HepG2 (cell line): ENCODE measurements around the gene RPL32. TPM values are rescaled to one million over a fixed set of nuclear protein-coding genes. Genes with fewer than 3 reads are reported as not detected.

ENCODE experiments used
- ATAC-seq: fragments of 200-7000 bp; cut with Tn5 transposase; 3 replicates; pipeline ENCODE4 v1.9.1; 2020; ENCODE audit warnings: mild to moderate bottlenecking, moderate library complexity
- BruUV-seq: library from RNA; stranded (reverse); fragments of 400-500 nt; replicated peaks from 2 replicates; lab custom pipeline; 2021; lab: Mats Ljungman, UMichigan
- CTCF ChIA-PET: fragments of 300-600 bp; formaldehyde crosslinking; extraction: SDS; loops from one replicate; lab custom pipeline; 2021; ENCODE audit warnings: low total read pairs, inconsistent platforms, low intra/inter-chr PET ratio; lab: Yijun Ruan, JAX
- POLR2A ChIA-PET: fragments of 350-600 bp; sonication (Branson Sonifier 250); formaldehyde crosslinking; loops from one replicate; lab custom pipeline; 2020; ENCODE audit warnings: antibody characterized with exemption, inconsistent platforms; lab: Yijun Ruan, JAX
- DNase-seq: peaks from one replicate; pipeline ENCODE4 v3.0.0-alpha.2; 2015; ENCODE audit warnings: low spot score
- FAIRE-seq: peaks from 3 replicates; lab custom pipeline; 2011; peaks lifted over from hg19 to GRCh38; lab: Jason Lieb, UNC
- H2AFZ ChIP-seq: one replicate; pipeline ENCODE4 v1.6.1; 2011; ENCODE audit warnings: low read length, inconsistent platforms
- H3K27ac ChIP-seq: fragments of 300-600 bp; 3 replicates; pipeline ENCODE4 v1.8.0; 2011; ENCODE audit warnings: mixed run types, mild to moderate bottlenecking, mixed read lengths, low read length, inconsistent platforms; ENCODE audit not compliant: insufficient read depth; ENCODE audit errors: extremely low read length
- H3K27me3 ChIP-seq, 2 experiments: fragments of 200-600 bp in 1 of 2; 2 replicates in 1 of 2; 3 replicates in 1 of 2; pipeline versions ENCODE4 v1.6.0 to v1.8.0; 2011; ENCODE audit warnings: low read length in 2 of 2, mild to moderate bottlenecking in 2 of 2, moderate library complexity in 2 of 2, inconsistent platforms in 1 of 2; ENCODE audit not compliant: insufficient read depth in 2 of 2, control insufficient read depth in 1 of 2
- H3K36me3 ChIP-seq, 2 experiments: fragments of 200-600 bp in 1 of 2; replicated peaks in 1 of 2; 2 replicates in 1 of 2; 3 replicates in 1 of 2; pipeline versions ENCODE4 v1.5.1 to v1.8.0; 2011; ENCODE audit warnings: low read length in 2 of 2, inconsistent platforms in 1 of 2; ENCODE audit not compliant: insufficient read depth in 2 of 2, control insufficient read depth in 1 of 2
- H3K4me1 ChIP-seq: 2 replicates; pipeline ENCODE4 v1.5.1; 2012; ENCODE audit warnings: low read length, inconsistent platforms; ENCODE audit not compliant: insufficient read depth
- H3K4me2 ChIP-seq: 2 replicates; pipeline ENCODE4 v1.6.0; 2011; ENCODE audit warnings: low read depth, low read length, inconsistent platforms
- H3K4me3 ChIP-seq, 3 experiments: fragments of 200-600 bp in 1 of 3; sonication (generic), shearing (Covaris generic) in 1 of 3; replicated peaks in 1 of 3; 2 replicates each; pipeline ENCODE4 v1.5.1; 2011 to 2016; ENCODE audit warnings: low read length in 3 of 3, inconsistent platforms in 2 of 3, low read depth in 2 of 3, mild to moderate bottlenecking in 2 of 3, control low read depth in 1 of 3, mixed read lengths in 1 of 3; ENCODE audit not compliant: insufficient read depth in 1 of 3
- H3K79me2 ChIP-seq: one replicate; pipeline ENCODE4 v1.6.1; 2011; ENCODE audit warnings: low read length, inconsistent platforms; ENCODE audit not compliant: insufficient read depth
- H3K9ac ChIP-seq: 2 replicates; pipeline ENCODE4 v1.6.0; 2011; ENCODE audit warnings: mild to moderate bottlenecking, low read depth, low read length, inconsistent platforms; ENCODE audit not compliant: insufficient read depth
- H3K9me3 ChIP-seq: 2 replicates; pipeline ENCODE4 v1.5.1; 2012; ENCODE audit warnings: mild to moderate bottlenecking, low read length
- H4K20me1 ChIP-seq: 2 replicates; pipeline ENCODE4 v1.6.0; 2011; ENCODE audit warnings: inconsistent platforms, mild to moderate bottlenecking, low read length, moderate library complexity; ENCODE audit not compliant: insufficient read depth
- ARID2 ChIP-seq: sonication (generic); formaldehyde crosslinking; IDR thresholded peaks from 2 replicates; pipeline ENCODE4 v1.8.1; 2022; ENCODE audit warnings: mild to moderate bottlenecking, missing genetic modification reagents, borderline replicate concordance
- ETV6 ChIP-seq: sonication (generic); formaldehyde crosslinking; conservative IDR thresholded peaks from 2 replicates; pipeline ENCODE4 v1.4.0; 2020; ENCODE audit warnings: missing genetic modification reagents
- KDM5B ChIP-seq: sonication (generic); formaldehyde crosslinking; IDR thresholded peaks from 2 replicates; pipeline ENCODE4 v1.4.0; 2020; ENCODE audit warnings: missing genetic modification reagents, mild to moderate bottlenecking, borderline replicate concordance
- NCOA5 ChIP-seq: sonication (generic); formaldehyde crosslinking; IDR thresholded peaks from 2 replicates; pipeline ENCODE4 v1.4.0; 2020; ENCODE audit warnings: missing genetic modification reagents
- POLR2A ChIP-seq, 2 experiments: IDR thresholded peaks; 2 replicates each; pipeline ENCODE4 v1.6.1; 2011; ENCODE audit warnings: low read depth in 2 of 2, low read length in 2 of 2, mild to moderate bottlenecking in 1 of 2, moderate library complexity in 1 of 2; ENCODE audit not compliant: insufficient read depth in 1 of 2
- TFE3 ChIP-seq: IDR thresholded peaks from 2 replicates; pipeline ENCODE4 v1.6.1; 2016
- ZNF274 ChIP-seq: sonication (generic); formaldehyde crosslinking; IDR thresholded peaks from 2 replicates; pipeline ENCODE4 v1.5.1; 2020; ENCODE audit warnings: mild to moderate bottlenecking, missing genetic modification reagents
- ZNF326 ChIP-seq: sonication (generic); formaldehyde crosslinking; IDR thresholded peaks from 2 replicates; pipeline ENCODE4 v1.4.0; 2020; ENCODE audit warnings: missing genetic modification reagents, borderline replicate concordance
- ZNF563 ChIP-seq: sonication (generic); formaldehyde crosslinking; IDR thresholded peaks from 2 replicates; pipeline ENCODE4 v1.8.0; 2022; ENCODE audit warnings: mild to moderate bottlenecking, moderate library complexity, missing genetic modification reagents
- ZNF598 ChIP-seq: sonication (generic); formaldehyde crosslinking; IDR thresholded peaks from 2 replicates; pipeline ENCODE4 v1.5.1; 2020; ENCODE audit warnings: mild to moderate bottlenecking, missing genetic modification reagents, borderline replicate concordance
- ZNF660 ChIP-seq: sonication (generic); formaldehyde crosslinking; IDR thresholded peaks from 2 replicates; pipeline ENCODE4 v1.5.1; 2020; ENCODE audit warnings: mild to moderate bottlenecking, low read depth, missing genetic modification reagents, borderline replicate concordance
- WGBS: methylation state at CpG from one replicate; pipeline ENCODE4 v1.1.6; 2017; ENCODE audit warnings: low lambda C conversion rate; 5-methylcytosine and 5-hydroxymethylcytosine counted together
- in situ Hi-C: cut with HindIII; loops from 2 replicates; pipeline ENCODE4 v1.10.0; 2017; ENCODE audit warnings: low pct_unique_long_range_greater_than_20kb; ENCODE audit not compliant: extremely low pct_ligation_motif_present
- intact Hi-C: fragments of 100-400 bp; cut with micrococcal nuclease; formaldehyde crosslinking; loops from one replicate; pipeline ENCODE4 v1.10.0; 2022; ENCODE audit not compliant: unreplicated experiment
- polyA plus RNA-seq, 8 experiments: library from polyadenylated mRNA; depleted of rRNA in 3 of 8; stranded (reverse) in 7 of 8; unstranded in 1 of 8; fragments of >200 nt; fragmentation: Illumina TruSeq in 4 of 8; extraction: Trizol in 4 of 8; gene quantifications; 2 replicates each; pipeline versions ENCODE4 v1.2.1 to v1.2.3, GENCODE V29; 2011 to 2016; ENCODE audit warnings: low read depth in 4 of 8, missing spikeins in 1 of 8, mixed read lengths in 1 of 8; ENCODE audit not compliant: insufficient read depth in 1 of 8
- total RNA-seq, 5 experiments: library from RNA; depleted of rRNA; stranded (reverse); fragments of >200 nt; fragmentation: Illumina TruSeq; extraction: Trizol; gene quantifications; 2 replicates each; pipeline ENCODE4 v1.2.3, GENCODE V29; 2016; ENCODE audit warnings: low read depth in 1 of 5
- TF ChIP-seq, protein P1 (sequence below): IDR thresholded peaks from 2 replicates; pipeline ENCODE4 v1.6.1; 2016; ENCODE audit warnings: control low read depth
- TF ChIP-seq, protein P2 (sequence below): sonication (generic); formaldehyde crosslinking; conservative IDR thresholded peaks from 2 replicates; pipeline ENCODE4 v1.4.0; 2020; ENCODE audit warnings: missing genetic modification reagents

RPL32 gene
- total and polyA plus RNA-seq, 2 of the 13 experiments (the other 11 are each of a cell fraction or from before 2014, with no cell fraction given): 1,781 to 2,401 TPM

GRCh38 chr3:12810961-12811360, 30.4 kb downstream of the RPL32 start:
- 50% methylated on average over 5 of the region's 5 CpGs for WGBS
- no peak overlapping the region for H3K27ac ChIP-seq
- BruUV-seq: no TSS peak

DNA sequence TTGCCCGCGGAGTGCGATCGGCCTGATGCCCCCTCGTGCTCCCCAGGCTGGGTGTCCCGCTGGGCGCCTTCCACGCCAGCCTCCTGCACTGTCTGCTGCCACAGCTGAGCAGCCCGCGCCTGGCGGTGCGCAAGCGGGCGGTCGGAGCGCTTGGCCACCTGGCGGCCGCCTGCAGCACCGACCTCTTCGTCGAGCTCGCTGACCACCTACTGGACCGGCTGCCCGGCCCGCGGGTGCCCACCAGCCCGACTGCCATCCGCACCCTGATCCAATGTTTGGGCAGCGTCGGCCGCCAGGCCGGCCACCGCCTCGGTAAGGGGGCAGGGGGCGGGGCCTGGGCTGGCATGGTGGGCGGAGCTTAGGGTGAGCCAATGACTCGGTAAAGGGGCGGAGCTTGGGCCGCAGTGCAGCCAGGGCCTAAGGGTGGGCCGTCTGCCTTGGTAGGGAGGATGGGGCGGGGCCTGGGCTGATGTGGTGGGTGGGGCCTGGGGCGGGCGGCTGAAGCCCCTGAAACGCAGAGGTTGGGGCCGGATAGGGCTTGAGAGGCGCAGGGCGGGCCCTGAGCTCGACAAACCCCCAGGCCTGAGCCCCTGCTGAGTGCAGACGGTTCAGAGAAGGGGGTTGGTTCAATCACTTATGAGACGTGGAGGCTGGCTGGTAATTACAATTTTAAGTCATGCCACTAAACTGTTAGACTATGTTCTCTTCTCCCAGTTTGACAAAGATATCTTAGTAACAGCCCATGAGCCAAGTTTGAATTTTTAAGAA, 31.2 kb downstream of the RPL32 start:
- Histone ChIP-seq H4K20me1 (no peaks in the 10 kb centered on the region), H3K27ac (no peak overlapping the region), H3K4me2 (peak overlapping the region; percentile 78), H3K4me3 (peak overlapping the region; percentile 54 to 76 (median 65); a peak in 5 of 6 replicates), H3K27me3 (peaks cover 4 to 50% of the 10 kb centered on the region in 2 experiments), H3K9me3 (no peaks in the 10 kb centered on the region), H3K9ac (peak overlapping the region; percentile 58), H2AFZ (peak overlapping the region; percentile 31), H3K4me1 (peaks cover 29% of the 10 kb centered on the region), H3K79me2 (no peaks in the 10 kb centered on the region), H3K36me3 (no peaks in the 10 kb centered on the region)
- POLR2A ChIA-PET: interaction anchor here (1.0 to 1.3 kb wide), 4 partner anchors 13 to 32 kb away, joined by 4 to 5 read pairs (median 5); partner anchors contain the start of gene RPL32
- intact Hi-C loops (no loop called here), in situ Hi-C loops (no loop called here)
- CTCF ChIA-PET: no interaction called here
- 0% methylated on average over 3 of the region's 50 CpGs for WGBS
- no TSS peak for BruUV-seq
- FAIRE-seq: peak; percentile 60
- ATAC-seq: peak; percentile 94
- peak; percentile 85 for DNase-seq
- TF ChIP-seq ARID2 (0 out of 2 replicates have a peak, but pooled peaks have one; percentile 31), ZNF274 (peak; percentile 59; the same call in 1 of the 2 replicates), TFE3 (CRISPR knock-in tag) (no peak; the same call in 1 of the 2 replicates), ZNF326 (no peak), NCOA5 (CRISPR knock-in tag) (no peak), POLR2A (IDR thresholded peaks at IDR 0.05; ENCODE audit: insufficient read depth in 1 of 2, low read depth in 2 of 2, low read length in 2 of 2) (peak in 1 of 2 experiments; percentile 53; a peak in 1 of 4 replicates), ETV6 (CRISPR knock-in tag) (peak; percentile 45; the same call in 1 of the 2 replicates), ZNF660 (CRISPR knock-in tag) (no peak), ZNF598 (CRISPR knock-in tag) (peak; percentile 86; the same call in 1 of the 2 replicates)
- TF ChIP-seq, protein P1, sequence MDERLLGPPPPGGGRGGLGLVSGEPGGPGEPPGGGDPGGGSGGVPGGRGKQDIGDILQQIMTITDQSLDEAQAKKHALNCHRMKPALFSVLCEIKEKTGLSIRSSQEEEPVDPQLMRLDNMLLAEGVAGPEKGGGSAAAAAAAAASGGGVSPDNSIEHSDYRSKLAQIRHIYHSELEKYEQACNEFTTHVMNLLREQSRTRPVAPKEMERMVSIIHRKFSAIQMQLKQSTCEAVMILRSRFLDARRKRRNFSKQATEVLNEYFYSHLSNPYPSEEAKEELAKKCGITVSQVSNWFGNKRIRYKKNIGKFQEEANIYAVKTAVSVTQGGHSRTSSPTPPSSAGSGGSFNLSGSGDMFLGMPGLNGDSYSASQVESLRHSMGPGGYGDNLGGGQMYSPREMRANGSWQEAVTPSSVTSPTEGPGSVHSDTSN: no peak
- TF ChIP-seq, protein P2, sequence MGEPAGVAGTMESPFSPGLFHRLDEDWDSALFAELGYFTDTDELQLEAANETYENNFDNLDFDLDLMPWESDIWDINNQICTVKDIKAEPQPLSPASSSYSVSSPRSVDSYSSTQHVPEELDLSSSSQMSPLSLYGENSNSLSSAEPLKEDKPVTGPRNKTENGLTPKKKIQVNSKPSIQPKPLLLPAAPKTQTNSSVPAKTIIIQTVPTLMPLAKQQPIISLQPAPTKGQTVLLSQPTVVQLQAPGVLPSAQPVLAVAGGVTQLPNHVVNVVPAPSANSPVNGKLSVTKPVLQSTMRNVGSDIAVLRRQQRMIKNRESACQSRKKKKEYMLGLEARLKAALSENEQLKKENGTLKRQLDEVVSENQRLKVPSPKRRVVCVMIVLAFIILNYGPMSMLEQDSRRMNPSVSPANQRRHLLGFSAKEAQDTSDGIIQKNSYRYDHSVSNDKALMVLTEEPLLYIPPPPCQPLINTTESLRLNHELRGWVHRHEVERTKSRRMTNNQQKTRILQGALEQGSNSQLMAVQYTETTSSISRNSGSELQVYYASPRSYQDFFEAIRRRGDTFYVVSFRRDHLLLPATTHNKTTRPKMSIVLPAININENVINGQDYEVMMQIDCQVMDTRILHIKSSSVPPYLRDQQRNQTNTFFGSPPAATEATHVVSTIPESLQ (CRISPR knock-in tag): no peak

More at GRCh38 chr3:12810961-12811360, 30.4 kb downstream of the RPL32 start:
- no peaks in the 10 kb centered on the region for H3K36me3 ChIP-seq
- H3K4me3 ChIP-seq: peak overlapping the region in 1 of 3 experiments; percentile 76; a peak in 1 of 6 replicates
- DNase-seq: no peak
- H2AFZ ChIP-seq: no peak overlapping the region
- peaks cover 6 to 57% of the 10 kb centered on the region in 2 experiments for H3K27me3 ChIP-seq
- TF ChIP-seq ZNF563 (CRISPR knock-in tag) (no peak), KDM5B (0 out of 2 replicates have a peak, but pooled peaks have one; percentile 7)
- in situ Hi-C loops (no loop called here), intact Hi-C loops (no loop called here)
- ChIA-PET POLR2A (interaction anchor here (1.2 kb wide), 2 partner anchors 12 to 22 kb away, joined by 4 to 5 read pairs; no protein-coding TSS in a partner anchor), CTCF (no interaction called here)
- H3K4me2 ChIP-seq: peak overlapping the region; percentile 78
- H3K9me3 ChIP-seq: no peaks in the 10 kb centered on the region
- peak overlapping the region; percentile 49; the same call in 1 of the 2 replicates for H3K9ac ChIP-seq
- H3K4me1 ChIP-seq: peaks cover 29% of the 10 kb centered on the region
- H3K79me2 ChIP-seq: no peaks in the 10 kb centered on the region
- no peak for ATAC-seq
- no peaks in the 10 kb centered on the region for H4K20me1 ChIP-seq
- no peak for FAIRE-seq
